Superior temporal gyrus (tissue), 1 donor: ENCODE measurements around the gene EPS8.

Source experiments
- DNase-seq: peaks from one replicate; pipeline ENCODE4 v3.0.0-alpha.2; 2016; ENCODE audit errors: extremely low spot score

The EPS8 gene

DNA sequence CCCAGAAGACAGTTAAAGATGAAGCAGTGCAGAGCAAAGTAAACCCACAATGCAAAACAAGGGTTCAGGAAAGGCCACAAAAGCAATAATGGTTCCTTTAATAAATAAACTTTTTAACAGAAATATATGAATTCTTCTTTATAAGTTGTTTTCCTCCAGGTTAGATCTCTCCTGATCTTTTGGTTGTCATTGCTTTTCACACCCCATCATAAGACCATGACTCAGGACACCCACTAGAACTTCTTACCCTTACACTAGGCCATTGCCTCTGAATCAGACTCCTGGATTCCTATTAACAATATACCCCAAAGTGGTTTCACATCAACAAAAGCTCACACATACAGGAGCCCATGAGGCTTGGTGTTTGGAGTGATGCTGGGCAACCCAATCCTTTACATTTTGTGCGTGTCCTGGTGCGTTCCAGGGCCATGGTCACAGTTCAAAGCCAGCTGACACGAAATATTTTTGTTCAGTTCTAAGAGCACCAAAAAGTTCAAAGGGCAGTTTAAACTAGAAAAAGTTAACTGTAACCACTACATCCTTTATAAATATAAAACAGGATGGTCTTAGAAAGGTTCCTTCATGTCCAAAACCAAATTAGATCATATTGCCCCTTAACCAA is 187.0 kb downstream of the EPS8 start:
- DNase-seq, result no peak

DNA sequence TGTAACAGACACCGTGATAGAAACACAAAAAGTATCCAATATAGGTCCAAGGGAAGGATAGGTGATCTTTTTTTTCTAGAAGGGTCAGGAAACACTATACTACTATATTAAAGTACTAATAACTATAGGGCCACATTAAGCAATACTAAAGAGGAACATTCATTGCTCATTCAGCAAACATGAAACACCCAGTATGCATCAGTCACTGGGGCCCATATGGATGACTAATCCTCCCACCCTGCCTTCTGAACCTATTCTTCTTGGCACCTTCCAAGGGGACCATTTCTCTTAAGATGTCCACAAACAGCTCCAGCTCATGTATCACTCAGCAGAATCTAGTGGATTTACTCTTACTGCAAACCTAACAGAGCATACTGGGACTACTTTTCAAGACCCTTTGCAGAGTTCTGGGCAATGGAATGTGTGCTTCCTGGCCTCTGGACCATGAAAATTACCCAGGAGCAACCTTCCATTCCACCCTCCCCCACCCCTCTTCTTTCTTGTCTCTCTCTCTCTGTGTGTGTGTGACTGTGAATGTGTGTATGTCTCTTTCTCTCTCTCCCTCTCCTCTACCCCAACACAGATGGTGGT is 187.9 kb downstream of the EPS8 start:
- no peak for DNase-seq

DNA sequence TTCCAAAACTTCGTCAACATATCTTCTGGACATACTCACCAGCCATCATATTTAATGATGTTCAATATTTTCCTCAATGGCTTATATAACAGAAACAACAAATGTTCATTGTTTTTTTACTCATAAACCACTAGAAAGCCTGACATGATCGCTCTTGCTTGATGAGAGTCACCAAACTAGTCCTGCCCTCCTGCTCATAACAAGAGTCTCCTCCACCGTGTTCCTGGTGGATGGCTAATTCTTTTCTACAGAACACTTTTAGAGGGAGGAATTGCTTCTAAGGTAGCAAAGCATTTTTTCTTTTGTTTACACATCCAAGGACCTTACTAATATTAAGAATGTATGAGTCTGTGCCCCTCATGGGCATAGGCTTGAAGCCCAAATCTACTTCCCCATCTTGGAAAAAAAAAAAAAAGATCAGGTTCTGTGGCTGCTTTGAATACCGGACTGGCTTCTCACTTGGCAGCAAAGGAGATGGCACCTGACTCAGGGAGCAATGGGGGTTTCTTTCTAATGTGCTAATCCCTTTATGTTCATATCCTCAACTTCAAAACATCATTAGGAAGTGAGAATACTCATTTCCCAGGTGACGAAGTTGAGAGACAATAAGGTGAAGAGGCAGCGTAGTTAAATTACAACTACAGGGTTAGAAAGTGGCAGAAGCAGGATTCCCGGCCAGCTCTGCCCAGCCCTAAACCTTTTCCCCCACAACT is 188.8 kb downstream of the EPS8 start:
- no peak for DNase-seq

DNA sequence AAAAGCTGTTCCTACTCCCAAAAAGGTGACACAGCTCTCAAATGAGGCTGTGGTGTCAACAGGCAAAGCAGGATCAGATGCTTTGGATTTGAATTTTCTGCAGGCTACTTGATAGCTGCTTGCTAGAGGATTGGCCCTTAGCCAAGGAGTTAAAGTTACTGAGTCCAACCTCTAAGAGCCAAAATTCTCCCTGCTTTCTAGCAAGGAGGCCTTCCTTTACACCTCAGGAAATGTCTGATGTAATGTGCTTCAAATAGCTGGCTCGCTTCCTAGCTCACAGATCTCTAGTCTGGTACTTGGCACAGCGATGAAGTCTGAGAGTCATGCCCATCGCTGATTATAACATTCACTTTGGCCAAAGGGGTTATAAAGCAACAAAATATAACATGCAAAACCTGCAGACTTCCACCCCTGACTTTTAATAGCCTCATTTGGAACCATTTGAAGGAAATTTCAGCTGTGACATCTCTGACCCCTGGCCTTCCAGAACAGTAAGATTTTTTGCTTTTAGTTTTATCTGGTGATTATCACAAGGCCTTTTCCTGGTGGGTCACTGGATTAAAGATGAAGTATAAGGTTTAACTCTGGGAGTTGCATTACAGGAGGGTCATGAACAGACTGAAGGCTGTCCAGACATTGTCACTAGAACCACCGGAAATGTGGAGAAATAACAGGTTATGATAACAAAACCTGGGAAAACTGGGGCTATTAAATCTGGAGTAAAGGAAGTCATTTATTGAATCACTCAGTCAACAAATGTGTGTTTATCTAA is 189.7 kb downstream of the EPS8 start:
- peak; percentile 44 for DNase-seq

DNA sequence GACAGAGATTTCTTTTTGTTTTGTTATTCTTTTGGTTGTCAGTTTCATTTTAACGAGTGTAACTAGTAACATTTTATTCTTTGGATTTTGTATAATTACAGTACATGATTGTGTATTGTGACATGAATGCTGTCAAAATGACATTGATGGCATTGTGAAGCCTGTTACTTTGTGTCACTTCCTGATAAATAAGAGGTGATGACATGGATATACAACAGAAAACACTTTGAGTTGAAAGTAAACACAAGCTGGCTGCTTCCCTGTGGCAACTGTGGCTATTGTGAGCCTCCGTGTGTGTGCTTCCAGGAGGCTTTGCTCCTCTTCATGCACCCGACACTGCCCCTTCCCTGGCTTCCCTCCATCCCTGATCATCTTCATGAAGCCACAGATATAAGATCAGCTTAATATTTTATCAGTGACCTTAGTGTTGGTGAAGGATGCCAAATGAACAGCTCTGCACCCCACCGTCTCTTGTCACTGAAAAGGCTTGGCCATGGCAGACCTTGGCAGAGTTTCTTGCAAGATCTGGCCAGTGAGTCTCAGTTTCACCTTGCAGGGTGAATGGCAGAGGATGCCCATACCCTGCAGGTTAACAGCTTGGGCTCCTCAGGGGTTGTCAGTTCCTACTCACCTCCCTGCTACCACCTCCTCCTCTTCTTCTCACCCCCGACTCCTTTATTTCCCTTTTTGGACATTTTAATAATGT is 191.9 kb downstream of the EPS8 start:
- no peak for DNase-seq

DNA sequence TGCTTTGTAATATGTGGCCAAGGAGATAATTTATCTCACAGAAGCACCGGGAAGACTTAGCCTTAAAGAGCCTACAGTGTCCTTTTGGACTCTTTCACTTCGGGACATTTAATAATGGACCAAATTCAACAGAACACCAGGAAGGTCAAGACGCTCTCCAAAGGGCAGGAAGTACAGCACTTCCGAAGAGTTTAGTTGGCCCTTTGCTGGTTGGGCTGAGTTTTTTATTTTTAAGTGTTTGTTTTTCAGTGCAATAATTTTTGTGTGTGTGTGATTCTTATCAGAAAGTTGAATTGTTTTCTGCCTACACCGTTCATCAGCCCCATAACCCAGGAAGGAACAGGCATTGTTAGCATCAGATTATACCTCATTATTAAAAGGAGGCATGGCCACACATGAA is 193.0 kb downstream of the EPS8 start:
- no peak for DNase-seq

DNA sequence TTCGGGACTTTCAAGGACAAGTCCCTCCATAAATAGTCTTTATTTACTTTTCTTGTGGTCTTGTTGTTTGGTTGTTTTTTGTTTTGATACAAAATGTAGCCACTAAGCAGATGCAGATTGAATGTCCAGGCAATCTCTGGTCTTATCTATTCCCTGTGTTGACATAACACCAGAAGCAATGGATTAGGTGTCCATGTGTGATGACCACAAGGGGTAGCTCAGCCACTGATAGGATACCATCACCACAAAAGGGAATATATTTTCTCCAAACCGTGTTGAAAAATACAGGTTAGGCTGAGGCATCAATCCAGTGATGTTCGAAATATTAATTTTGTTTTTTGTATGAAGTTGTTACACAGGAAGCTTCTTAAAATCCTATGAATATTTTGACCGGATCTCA is 196.3 kb downstream of the EPS8 start:
- no peak for DNase-seq

DNA sequence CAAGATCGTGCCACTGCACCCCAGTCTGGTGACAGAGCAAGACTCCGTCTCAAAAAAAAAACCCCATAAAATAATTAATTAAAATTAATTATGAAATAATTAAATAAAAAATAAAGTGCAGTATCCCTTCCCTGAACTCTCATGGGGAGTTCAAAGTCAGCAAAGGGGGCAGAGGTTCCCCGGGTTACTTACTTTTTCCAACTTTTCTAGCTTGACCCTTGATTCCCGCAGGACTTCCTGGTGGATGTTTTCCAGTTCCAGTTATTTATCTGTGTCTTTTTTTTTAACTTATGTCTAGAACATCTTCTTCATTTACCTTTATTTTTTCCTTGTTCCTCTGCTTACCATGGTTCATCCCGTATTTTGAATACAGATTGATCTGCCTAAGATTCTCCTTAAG is 197.4 kb downstream of the EPS8 start:
- DNase-seq, result no peak

DNA sequence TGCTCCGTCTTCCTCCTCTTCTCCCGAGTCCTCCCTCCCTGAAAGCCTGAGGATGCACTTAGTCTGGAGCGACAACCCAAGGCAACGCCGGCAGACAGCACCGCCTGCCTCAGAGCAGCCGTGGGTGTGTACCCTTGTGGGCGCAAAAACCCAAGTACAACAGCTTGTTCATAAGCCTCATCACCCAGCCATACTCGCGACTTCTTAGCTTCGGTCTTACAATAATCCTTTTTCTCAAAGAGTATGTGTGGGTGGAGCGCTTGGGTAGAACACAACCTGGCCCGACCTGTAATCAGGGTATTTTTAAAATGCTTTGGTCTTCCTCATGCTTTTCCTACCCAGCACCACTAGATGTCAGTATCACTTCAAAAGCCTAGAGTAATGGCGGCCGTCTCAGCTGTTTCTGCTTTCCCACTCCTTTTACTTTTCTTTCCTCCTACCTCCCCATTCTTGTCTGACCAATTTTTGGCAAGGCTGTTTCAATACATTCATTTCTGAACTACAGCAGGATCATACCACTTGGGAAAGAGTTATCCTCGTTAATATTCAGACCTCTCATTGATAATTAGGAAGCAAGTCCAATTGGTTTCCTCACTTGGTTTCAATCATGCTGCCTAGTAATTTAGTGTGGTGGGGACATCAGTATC is 198.9 kb downstream of the EPS8 start:
- DNase-seq, result peak; percentile 88

DNA sequence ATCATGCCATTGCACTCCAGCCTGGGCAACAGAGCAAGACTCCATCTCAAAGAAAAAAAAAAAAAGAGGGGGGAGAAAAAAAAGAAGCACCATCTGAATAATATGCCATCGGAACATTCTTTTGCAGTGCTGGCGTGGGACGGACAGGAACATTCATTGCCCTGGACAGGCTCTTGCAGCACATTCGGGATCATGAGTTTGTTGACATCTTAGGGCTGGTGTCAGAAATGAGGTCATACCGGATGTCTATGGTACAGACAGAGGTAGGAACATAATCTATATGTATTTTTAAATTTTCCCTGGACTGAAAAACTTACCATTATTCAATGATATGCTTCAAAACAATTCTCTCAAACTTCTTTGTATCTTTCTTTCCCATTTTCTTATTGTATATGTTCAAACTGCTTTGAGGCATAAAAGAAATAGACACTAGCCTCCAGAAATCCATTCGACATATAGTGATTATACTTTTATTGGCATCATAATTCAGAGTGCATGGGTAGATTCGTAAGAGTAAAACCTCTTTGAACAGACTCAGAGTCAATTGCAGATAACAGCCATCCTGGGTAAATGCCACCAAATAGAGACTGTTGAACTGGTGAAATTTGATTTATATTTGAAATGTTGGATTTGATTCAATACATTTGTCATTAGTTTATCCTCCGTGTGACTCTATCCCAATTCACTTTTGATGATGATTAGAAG is 199.7 kb downstream of the EPS8 start:
- DNase-seq, result no peak

DNA sequence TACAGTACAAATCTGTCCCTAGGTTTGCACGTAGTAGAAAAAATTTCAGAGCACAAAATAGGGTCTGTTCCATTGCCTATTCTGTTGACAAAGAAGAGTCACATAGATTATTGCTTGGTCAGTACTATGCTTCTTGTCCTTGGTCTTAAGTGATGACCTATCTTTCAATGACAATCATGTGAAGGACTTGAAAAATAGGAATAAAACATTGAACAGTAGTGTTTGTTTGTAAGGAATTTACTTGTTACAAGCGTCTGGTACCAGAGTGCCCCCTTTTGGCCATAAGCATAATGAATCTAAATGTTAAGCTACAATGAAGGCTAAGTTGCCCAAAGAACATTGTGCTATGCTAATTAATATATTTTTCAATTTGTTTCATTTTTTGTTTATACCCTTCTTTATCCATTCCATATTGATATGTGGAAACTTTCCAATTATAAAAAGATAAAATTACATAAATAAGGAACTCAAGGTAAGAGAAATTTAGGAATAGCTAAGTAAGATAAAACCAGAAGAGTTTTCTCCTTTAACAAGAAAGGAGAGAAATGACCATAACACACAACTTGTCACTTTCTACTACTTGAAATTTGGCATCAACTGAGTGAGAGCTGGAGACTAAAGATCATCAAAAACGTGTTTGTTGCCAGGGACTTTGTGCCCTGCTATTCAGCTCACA is 204.7 kb downstream of the EPS8 start:
- DNase-seq, result peak; percentile 89

DNA sequence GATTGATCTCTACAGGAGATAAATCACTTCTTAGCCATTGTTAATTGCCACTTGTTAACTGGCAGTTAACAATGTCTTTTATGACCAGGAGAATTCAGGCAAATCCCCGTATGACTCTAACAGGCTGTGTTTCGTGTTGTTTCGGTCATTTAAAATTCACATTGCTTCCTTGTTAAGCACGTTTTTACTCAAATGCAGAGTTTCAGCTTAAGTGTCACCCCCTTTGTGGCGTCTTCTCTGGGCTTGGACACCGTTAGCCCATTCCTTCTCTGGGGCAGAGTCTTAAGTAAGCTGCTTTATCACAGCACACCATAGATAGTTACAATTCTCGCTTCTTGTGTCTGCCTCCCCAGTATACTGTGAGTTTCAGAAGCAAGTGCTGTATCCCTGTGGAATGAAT is 205.4 kb downstream of the EPS8 start:
- DNase-seq, result no peak

DNA sequence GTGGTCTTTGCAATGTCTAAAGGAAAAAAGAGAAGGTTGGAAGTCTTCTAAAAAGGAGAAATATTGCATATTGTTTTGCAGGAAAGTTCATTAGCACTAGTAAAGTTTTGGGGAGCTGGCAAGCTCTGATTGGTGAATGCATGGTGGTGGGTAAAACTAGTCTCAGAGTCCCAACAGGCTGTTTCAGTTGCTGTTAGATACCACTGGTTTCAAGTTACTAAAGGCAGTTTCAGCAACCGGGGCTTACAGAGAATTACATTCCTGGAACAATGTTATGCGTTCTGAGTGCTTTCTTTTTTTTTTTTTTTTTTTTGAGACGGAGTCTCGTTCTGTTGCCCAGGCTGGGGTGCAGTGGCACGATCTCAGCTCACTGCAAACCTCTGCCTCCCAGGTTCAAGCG is 208.2 kb downstream of the EPS8 start:
- DNase-seq, result no peak

DNA sequence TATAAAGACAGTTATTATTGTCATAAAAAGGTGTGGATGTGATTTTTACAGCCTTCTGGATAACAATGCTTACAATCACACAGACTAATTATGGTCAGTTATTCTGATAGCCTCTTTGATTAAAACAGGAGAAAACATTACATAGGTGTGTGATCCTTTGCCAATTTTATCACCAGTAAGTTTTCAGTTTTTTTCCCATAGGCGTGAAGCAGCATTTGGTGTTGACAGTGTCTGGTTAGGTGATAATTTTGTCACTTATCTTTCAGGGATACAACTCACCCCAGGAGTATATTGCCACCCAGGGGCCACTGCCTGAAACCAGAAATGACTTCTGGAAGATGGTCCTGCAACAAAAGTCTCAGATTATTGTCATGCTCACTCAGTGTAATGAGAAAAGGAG is 208.8 kb downstream of the EPS8 start:
- DNase-seq, result no peak

DNA sequence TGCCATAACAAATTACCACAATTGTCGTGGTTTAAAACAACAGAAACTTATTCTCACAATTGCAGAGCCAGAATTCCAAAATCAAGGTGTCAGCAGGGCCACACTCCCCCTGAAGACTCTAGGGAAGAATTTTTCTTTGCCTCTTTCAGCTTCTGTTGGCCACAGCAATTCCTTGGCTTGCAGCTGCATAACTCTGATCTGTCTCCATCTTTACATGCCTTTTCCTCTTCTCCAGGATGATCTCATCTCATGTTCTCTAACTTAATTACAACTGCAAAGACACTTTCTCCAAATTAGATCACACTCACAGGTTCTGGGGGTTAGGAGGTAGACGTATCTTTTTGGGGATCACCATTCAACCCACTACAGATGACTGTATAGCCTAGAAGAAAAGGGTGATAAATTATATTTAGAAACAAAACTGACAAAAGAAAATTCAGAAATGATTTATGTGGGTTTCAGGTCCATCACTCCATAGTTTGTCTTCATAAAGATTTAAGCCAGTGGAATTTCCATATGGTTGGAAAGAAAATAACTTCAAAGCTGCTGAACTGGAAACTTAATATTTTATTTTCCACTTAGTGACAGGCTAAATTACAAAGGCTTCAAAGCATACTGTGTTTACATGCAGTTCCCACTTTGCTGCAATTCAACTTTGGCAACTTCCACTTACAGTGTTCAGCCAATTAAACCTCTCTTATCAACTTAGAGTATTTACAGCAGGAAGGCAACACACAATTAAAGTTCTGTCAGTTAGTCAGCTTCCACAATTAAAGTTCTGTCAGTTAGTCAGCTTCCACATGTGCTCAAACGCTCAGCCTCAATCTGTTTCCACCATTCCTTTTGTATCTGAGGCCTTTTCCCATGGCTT is 213.3 kb downstream of the EPS8 start:
- DNase-seq, result no peak

DNA sequence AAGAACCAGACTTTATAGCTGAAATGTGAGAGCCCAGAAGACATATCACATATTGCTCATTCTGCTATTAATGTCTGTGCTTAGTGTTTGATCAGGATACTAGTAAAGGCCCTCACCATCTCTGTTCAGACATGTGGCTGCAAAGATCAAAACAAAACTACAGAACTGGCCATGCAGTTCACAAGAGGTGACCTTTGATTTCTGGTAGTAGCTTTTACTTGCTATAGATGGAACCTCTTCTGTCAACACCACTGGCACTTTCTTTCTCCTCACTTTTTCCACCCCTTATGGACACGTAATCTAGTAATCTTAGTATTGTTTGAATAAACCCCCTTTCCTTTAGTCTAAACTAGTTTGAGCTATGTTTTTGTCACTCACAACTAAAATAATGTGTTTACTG is 214.8 kb downstream of the EPS8 start:
- no peak for DNase-seq
